Peyer's patch (tissue), 4 donors: ENCODE measurements around the gene CSPG4. TPM values are rescaled to one million over a fixed set of nuclear protein-coding genes. Genes with fewer than 3 reads are reported as not detected.
A peak's percentile ranks its signal among the peaks of the same experiment; 100 is the strongest.

Experiments used
- DNase-seq, 3 donors: peaks; one replicate each; pipeline ENCODE4 v3.0.0-alpha.2; 2017 to 2019
- H3K27ac ChIP-seq, 4 donors: fragments of 200-600 bp; sonication (generic); one replicate each; pipeline ENCODE4 v1.5.1; 2016 to 2019
- H3K27me3 ChIP-seq, 2 donors: fragments of 200-600 bp; sonication (generic); one replicate each; pipeline ENCODE4 v1.5.1; 2019
- H3K36me3 ChIP-seq, 3 donors: fragments of 200-600 bp; sonication (generic); one replicate each; pipeline ENCODE4 v1.5.1; 2016 to 2019
- H3K4me1 ChIP-seq, 4 donors: fragments of 200-600 bp; sonication (generic); one replicate each; pipeline ENCODE4 v1.5.1; 2016 to 2019
- H3K4me3 ChIP-seq, 4 donors: fragments of 200-600 bp; sonication (generic); 1 replicate in 3 of 4; 2 replicates in 1 of 4; pipeline ENCODE4 v1.5.1; 2016 to 2019; ENCODE audit warnings: mild to moderate bottlenecking in 1 of 4
- H3K9me3 ChIP-seq, 4 donors: fragments of 200-600 bp; sonication (generic); one replicate each; pipeline ENCODE4 v1.5.1; 2016 to 2019; ENCODE audit warnings: mild to moderate bottlenecking in 1 of 4
- POLR2A ChIP-seq, 2 donors: fragments of 450-650 bp; IDR thresholded peaks; one replicate each; pipeline ENCODE4 v1.5.1; 2017; ENCODE audit warnings: antibody characterized with exemption in 2 of 2, mild to moderate bottlenecking in 2 of 2, moderate library complexity in 2 of 2
- total RNA-seq, 4 donors: library from RNA; depleted of rRNA; stranded (reverse); fragments of >200 nt; gene quantifications; one replicate each; pipeline ENCODE4 v1.1.0, GENCODE V29; 2016
- TF ChIP-seq, protein P1 (sequence below), 6 experiments: fragments of 450-650 bp in 4 of 6; fragments of 200-600 bp in 2 of 6; sonication (generic) in 1 of 6; IDR thresholded peaks; one replicate each; pipeline ENCODE4 v1.5.1; 2017 to 2019; ENCODE audit warnings: antibody characterized with exemption in 6 of 6, mild to moderate bottlenecking in 3 of 6, moderate library complexity in 1 of 6

Gene CSPG4
- total RNA-seq, 4 donors from 2014 or later, result 2.8 to 15.7 (median 6.3) TPM

DNA sequence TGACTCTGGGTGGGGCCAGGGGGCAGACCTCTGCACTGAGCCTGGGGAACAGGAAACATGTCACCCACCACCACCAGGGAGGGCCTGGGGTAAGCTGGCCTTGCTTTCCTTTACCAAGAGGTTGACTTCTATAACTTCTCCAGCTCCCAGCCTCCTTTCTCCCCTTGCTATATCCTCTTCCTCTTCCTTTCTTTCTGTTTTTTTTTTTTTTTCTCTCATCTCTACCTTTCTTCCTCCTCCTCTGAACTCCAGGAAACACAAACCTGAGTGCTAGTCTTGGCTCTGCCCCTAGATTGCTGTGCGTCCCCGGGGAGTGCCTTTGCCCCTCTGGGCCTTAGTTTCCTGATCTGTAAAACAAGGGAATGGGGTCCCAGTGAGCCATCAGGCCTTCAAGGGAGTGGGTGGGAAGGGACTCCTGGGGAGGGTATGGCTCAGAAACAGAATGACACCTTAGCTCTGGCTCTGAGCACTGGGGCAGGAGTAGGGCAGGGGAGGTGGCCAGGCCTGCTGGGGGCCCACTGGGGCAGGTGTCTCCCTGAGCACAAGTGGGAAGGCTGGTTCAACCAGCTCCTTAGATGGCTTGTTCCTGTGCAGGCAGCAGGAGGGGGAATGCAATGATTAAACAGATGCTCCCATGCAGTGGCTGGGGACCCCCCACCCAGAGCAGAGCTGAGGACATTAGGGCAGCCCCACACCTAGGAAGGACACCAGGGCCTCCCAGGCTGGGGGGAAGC, 60.7 kb downstream of the CSPG4 start:
- Histone ChIP-seq H3K27ac (peak overlapping the region in 3 of 4 donors; percentile 1 to 45 (median 5)), H3K4me1 (peaks cover 0 to 74% (median 2%) of the 10 kb centered on the region in 4 donors), H3K36me3 (peaks cover 0 to 9% (median 0%) of the 10 kb centered on the region in 3 donors), H3K9me3 (no peaks in the 10 kb centered on the region), H3K27me3 (no peaks in the 10 kb centered on the region), H3K4me3 (peak overlapping the region in 3 of 4 donors; percentile 6 to 82 (median 40))
- DNase-seq, result peak in 1 of 3 donors; percentile 43
- TF ChIP-seq, protein P1, sequence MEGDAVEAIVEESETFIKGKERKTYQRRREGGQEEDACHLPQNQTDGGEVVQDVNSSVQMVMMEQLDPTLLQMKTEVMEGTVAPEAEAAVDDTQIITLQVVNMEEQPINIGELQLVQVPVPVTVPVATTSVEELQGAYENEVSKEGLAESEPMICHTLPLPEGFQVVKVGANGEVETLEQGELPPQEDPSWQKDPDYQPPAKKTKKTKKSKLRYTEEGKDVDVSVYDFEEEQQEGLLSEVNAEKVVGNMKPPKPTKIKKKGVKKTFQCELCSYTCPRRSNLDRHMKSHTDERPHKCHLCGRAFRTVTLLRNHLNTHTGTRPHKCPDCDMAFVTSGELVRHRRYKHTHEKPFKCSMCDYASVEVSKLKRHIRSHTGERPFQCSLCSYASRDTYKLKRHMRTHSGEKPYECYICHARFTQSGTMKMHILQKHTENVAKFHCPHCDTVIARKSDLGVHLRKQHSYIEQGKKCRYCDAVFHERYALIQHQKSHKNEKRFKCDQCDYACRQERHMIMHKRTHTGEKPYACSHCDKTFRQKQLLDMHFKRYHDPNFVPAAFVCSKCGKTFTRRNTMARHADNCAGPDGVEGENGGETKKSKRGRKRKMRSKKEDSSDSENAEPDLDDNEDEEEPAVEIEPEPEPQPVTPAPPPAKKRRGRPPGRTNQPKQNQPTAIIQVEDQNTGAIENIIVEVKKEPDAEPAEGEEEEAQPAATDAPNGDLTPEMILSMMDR (IDR thresholded peaks at IDR 0.05), result no peak
- TF ChIP-seq POLR2A (IDR thresholded peaks at IDR 0.05), result no peak

DNA sequence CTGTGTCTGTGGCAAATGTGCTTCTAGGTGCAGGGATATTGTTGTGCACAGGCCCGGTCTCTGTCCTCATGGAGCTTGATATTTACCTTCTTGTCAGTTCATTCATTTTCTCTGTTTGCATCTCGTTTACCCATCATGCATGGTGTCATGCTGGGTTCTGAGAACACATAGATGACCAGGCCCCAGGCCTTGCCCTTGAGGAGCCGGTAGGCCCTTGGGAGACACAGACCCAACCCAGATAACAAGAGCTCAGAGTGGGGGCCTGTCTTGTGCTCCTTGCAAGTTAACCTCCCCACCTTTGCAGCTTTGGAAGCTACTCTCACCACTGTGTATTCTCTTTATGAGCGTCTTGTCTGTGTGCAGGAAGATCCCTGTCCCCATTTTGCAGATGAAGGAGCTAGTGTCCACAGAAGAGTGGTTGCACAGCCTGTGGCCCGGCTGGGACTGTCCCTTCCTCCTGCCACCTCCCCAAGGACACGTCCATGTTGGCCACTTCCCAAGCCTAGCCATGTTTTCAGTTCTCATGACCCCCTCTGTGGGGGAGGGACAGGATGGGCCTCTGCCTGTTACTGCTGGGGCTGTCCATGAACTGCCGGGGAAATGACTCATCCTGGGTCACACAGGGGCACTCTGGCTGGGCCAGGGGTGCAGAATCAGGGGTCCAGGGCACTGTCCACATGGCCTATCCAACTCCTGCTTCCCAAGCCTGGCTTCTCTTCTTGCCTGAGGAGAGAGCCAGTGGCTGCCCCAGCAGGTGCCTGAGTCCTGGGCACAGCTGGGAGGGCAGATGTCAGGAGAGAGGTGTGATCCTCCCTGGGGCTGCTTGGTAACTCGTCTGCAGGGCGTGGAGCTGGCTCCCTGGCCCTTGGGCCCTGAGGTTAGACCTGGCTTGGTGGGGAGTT, 61.5 kb downstream of the CSPG4 start:
- DNase-seq, result peak in 1 of 3 donors; percentile 60
- TF ChIP-seq, protein P1 (IDR thresholded peaks at IDR 0.05), result no peak
- TF ChIP-seq POLR2A (IDR thresholded peaks at IDR 0.05), result no peak
- Histone ChIP-seq H3K9me3 (no peaks in the 10 kb centered on the region), H3K4me1 (peaks cover 0 to 81% (median 2%) of the 10 kb centered on the region in 4 donors), H3K36me3 (peaks cover 0 to under 1% (median 0%) of the 10 kb centered on the region in 3 donors), H3K27me3 (no peaks in the 10 kb centered on the region), H3K27ac (peak overlapping the region in 3 of 4 donors; percentile 1 to 45 (median 5)), H3K4me3 (peak overlapping the region in 2 of 4 donors; percentile 40 to 82)

DNA sequence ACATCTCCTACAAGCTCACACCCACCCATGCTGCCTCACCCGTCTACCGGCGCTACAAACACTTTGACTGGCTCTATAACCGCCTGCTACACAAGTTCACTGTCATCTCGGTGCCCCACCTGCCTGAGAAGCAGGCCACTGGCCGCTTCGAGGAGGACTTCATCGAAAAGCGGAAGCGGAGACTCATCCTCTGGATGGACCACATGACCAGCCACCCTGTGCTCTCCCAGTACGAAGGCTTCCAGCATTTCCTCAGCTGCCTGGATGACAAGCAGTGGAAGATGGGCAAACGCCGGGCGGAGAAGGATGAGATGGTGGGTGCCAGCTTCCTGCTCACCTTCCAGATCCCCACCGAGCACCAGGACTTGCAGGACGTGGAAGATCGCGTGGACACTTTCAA, 62.8 kb downstream of the CSPG4 start:
- no peak for TF ChIP-seq POLR2A (IDR thresholded peaks at IDR 0.05)
- TF ChIP-seq, protein P1 (IDR thresholded peaks at IDR 0.05), result no peak
- Histone ChIP-seq H3K9me3 (no peaks in the 10 kb centered on the region), H3K27me3 (no peaks in the 10 kb centered on the region), H3K4me1 (peaks cover 0 to 75% (median 2%) of the 10 kb centered on the region in 4 donors), H3K4me3 (peak overlapping the region in 2 of 4 donors; percentile 40 to 82), H3K36me3 (no peaks in the 10 kb centered on the region), H3K27ac (peak overlapping the region in 3 of 4 donors; percentile 77 to 96 (median 92))
- DNase-seq, result peak in 1 of 3 donors; percentile 44

DNA sequence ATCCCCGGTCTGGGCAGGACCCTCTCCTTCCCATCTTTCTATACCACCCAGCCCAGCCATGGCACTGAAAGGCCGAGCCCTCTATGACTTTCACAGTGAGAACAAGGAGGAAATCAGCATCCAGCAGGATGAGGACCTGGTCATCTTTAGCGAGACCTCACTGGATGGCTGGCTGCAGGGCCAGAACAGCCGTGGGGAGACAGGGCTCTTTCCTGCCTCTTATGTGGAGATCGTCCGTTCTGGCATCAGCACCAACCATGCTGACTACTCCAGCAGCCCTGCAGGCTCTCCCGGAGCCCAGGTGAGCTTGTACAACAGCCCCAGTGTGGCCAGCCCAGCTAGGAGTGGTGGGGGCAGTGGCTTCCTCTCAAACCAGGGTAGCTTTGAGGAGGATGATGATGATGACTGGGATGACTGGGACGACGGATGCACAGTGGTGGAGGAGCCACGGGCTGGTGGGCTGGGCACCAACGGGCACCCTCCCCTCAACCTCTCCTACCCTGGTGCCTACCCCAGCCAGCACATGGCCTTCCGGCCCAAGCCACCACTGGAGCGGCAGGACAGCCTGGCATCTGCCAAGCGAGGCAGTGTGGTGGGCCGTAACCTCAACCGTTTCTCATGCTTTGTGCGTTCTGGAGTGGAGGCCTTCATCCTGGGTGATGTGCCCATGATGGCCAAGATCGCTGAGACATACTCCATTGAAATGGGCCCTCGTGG, 63.4 kb downstream of the CSPG4 start:
- H3K4me1 ChIP-seq, result peaks cover 0 to 69% (median 2%) of the 10 kb centered on the region in 4 donors
- H3K27me3 ChIP-seq, result no peaks in the 10 kb centered on the region
- H3K9me3 ChIP-seq, result no peaks in the 10 kb centered on the region
- TF ChIP-seq, protein P1 (IDR thresholded peaks at IDR 0.05), result no peak
- no peak for TF ChIP-seq POLR2A (IDR thresholded peaks at IDR 0.05)
- peak in 1 of 3 donors; percentile 49 for DNase-seq
- no peaks in the 10 kb centered on the region for H3K36me3 ChIP-seq
- H3K27ac ChIP-seq, result peak overlapping the region; percentile 77 to 96 (median 88)
- peak overlapping the region; percentile 72 to 82 (median 78) for H3K4me3 ChIP-seq
